HepG2 (cell line): ENCODE measurements around the gene DYSF.

ENCODE experiments used
- DNMT1 ChIP-seq: sonication (generic); formaldehyde crosslinking; IDR thresholded peaks from 2 replicates; pipeline ENCODE4 v1.5.1; 2020; ENCODE audit warnings: mild to moderate bottlenecking, missing genetic modification reagents
- EZH2 ChIP-seq: conservative IDR thresholded peaks from 2 replicates; pipeline ENCODE4 v1.6.1; 2012; ENCODE audit warnings: mild to moderate bottlenecking, low read depth, low read length, moderate library complexity
- HNRNPH1 ChIP-seq: fragments of 200-400 bp; formaldehyde crosslinking; optimal IDR thresholded peaks from 2 replicates; pipeline ENCODE3; 2017; ENCODE audit warnings: mild to moderate bottlenecking, low read depth, low read length
- MEF2D ChIP-seq: sonication (generic); formaldehyde crosslinking; IDR thresholded peaks from 2 replicates; pipeline ENCODE4 v1.5.1; 2020; ENCODE audit warnings: mild to moderate bottlenecking, missing genetic modification reagents
- MEIS1 ChIP-seq: sonication (generic); formaldehyde crosslinking; IDR thresholded peaks from 2 replicates; pipeline ENCODE4 v1.9.0; 2021; ENCODE audit warnings: mild to moderate bottlenecking, missing genetic modification reagents, moderate library complexity, borderline replicate concordance
- SALL2 ChIP-seq: sonication (generic); formaldehyde crosslinking; IDR thresholded peaks from 2 replicates; pipeline ENCODE4 v1.8.1; 2023; ENCODE audit warnings: mild to moderate bottlenecking, missing genetic modification reagents, inconsistent platforms
- SUZ12 ChIP-seq: fragments of 150-350 bp; IDR thresholded peaks from 2 replicates; pipeline ENCODE4 v1.6.1; 2014; ENCODE audit warnings: low read depth, low read length
- ZKSCAN1 ChIP-seq: fragments of 150-350 bp; IDR thresholded peaks from 2 replicates; pipeline ENCODE4 v1.6.1; 2014; ENCODE audit warnings: low read length
- ZNF878 ChIP-seq: sonication (generic); formaldehyde crosslinking; IDR thresholded peaks from 2 replicates; pipeline ENCODE4 v1.8.1; 2023; ENCODE audit warnings: mild to moderate bottlenecking, missing genetic modification reagents, moderate library complexity
- TF ChIP-seq, protein P1 (sequence below): sonication (generic); formaldehyde crosslinking; IDR thresholded peaks from 2 replicates; pipeline ENCODE4 v1.4.0; 2020; ENCODE audit warnings: missing genetic modification reagents
- TF ChIP-seq, protein P2 (sequence below): sonication (generic); formaldehyde crosslinking; IDR thresholded peaks from 2 replicates; pipeline ENCODE4 v1.5.0; 2020; ENCODE audit warnings: mild to moderate bottlenecking, missing genetic modification reagents, moderate library complexity
- TF ChIP-seq, protein P3 (sequence below), 2 experiments: fragments of 450-650 bp in 1 of 2; sonication (generic) in 1 of 2; formaldehyde crosslinking in 1 of 2; IDR thresholded peaks; 2 replicates each; pipeline versions ENCODE4 v1.6.1 to v1.8.0; 2016 to 2022; ENCODE audit warnings: antibody characterized with exemption in 1 of 2, mild to moderate bottlenecking in 1 of 2, missing genetic modification reagents in 1 of 2
- TF ChIP-seq, protein P4 (sequence below): sonication (generic); formaldehyde crosslinking; conservative IDR thresholded peaks from 2 replicates; pipeline ENCODE4 v1.4.0; 2020; ENCODE audit warnings: missing genetic modification reagents

DNA sequence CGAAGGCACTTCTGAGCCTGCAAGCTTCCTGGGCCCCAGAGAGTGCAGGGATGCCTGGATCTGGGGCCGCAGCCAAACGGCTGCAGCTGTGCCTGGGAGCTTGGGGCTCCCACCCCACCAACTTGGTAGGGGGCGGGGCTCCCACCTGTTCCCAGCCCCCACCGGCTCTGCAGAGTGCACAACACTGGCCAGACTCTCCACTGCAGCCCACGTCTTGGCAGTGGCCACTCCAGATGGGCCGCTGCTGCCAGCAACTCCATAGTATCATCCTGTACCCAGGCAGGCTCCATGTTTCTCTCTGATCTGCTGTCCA is 9.9 kb downstream of the DYSF start:
- TF ChIP-seq, protein P1, sequence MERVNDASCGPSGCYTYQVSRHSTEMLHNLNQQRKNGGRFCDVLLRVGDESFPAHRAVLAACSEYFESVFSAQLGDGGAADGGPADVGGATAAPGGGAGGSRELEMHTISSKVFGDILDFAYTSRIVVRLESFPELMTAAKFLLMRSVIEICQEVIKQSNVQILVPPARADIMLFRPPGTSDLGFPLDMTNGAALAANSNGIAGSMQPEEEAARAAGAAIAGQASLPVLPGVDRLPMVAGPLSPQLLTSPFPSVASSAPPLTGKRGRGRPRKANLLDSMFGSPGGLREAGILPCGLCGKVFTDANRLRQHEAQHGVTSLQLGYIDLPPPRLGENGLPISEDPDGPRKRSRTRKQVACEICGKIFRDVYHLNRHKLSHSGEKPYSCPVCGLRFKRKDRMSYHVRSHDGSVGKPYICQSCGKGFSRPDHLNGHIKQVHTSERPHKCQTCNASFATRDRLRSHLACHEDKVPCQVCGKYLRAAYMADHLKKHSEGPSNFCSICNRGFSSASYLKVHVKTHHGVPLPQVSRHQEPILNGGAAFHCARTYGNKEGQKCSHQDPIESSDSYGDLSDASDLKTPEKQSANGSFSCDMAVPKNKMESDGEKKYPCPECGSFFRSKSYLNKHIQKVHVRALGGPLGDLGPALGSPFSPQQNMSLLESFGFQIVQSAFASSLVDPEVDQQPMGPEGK (CRISPR knock-in tag): no peak
- TF ChIP-seq DNMT1 (CRISPR knock-in tag) (no peak), SALL2 (no peak), MEF2D (CRISPR knock-in tag) (no peak), MEIS1 (CRISPR knock-in tag) (no peak), SUZ12 (no peak), ZKSCAN1 (no peak), ZNF878 (CRISPR knock-in tag) (no peak), EZH2 (no peak), HNRNPH1 (no peak)
- TF ChIP-seq, protein P2, sequence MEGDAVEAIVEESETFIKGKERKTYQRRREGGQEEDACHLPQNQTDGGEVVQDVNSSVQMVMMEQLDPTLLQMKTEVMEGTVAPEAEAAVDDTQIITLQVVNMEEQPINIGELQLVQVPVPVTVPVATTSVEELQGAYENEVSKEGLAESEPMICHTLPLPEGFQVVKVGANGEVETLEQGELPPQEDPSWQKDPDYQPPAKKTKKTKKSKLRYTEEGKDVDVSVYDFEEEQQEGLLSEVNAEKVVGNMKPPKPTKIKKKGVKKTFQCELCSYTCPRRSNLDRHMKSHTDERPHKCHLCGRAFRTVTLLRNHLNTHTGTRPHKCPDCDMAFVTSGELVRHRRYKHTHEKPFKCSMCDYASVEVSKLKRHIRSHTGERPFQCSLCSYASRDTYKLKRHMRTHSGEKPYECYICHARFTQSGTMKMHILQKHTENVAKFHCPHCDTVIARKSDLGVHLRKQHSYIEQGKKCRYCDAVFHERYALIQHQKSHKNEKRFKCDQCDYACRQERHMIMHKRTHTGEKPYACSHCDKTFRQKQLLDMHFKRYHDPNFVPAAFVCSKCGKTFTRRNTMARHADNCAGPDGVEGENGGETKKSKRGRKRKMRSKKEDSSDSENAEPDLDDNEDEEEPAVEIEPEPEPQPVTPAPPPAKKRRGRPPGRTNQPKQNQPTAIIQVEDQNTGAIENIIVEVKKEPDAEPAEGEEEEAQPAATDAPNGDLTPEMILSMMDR (CRISPR knock-in tag): no peak
- TF ChIP-seq, protein P3, sequence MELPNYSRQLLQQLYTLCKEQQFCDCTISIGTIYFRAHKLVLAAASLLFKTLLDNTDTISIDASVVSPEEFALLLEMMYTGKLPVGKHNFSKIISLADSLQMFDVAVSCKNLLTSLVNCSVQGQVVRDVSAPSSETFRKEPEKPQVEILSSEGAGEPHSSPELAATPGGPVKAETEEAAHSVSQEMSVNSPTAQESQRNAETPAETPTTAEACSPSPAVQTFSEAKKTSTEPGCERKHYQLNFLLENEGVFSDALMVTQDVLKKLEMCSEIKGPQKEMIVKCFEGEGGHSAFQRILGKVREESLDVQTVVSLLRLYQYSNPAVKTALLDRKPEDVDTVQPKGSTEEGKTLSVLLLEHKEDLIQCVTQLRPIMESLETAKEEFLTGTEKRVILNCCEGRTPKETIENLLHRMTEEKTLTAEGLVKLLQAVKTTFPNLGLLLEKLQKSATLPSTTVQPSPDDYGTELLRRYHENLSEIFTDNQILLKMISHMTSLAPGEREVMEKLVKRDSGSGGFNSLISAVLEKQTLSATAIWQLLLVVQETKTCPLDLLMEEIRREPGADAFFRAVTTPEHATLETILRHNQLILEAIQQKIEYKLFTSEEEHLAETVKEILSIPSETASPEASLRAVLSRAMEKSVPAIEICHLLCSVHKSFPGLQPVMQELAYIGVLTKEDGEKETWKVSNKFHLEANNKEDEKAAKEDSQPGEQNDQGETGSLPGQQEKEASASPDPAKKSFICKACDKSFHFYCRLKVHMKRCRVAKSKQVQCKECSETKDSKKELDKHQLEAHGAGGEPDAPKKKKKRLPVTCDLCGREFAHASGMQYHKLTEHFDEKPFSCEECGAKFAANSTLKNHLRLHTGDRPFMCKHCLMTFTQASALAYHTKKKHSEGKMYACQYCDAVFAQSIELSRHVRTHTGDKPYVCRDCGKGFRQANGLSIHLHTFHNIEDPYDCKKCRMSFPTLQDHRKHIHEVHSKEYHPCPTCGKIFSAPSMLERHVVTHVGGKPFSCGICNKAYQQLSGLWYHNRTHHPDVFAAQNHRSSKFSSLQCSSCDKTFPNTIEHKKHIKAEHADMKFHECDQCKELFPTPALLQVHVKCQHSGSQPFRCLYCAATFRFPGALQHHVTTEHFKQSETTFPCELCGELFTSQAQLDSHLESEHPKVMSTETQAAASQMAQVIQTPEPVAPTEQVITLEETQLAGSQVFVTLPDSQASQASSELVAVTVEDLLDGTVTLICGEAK (IDR thresholded peaks at IDR 0.05): no peak
- TF ChIP-seq, protein P3 (CRISPR knock-in tag; IDR thresholded peaks at IDR 0.05): no peak
- TF ChIP-seq, protein P4, sequence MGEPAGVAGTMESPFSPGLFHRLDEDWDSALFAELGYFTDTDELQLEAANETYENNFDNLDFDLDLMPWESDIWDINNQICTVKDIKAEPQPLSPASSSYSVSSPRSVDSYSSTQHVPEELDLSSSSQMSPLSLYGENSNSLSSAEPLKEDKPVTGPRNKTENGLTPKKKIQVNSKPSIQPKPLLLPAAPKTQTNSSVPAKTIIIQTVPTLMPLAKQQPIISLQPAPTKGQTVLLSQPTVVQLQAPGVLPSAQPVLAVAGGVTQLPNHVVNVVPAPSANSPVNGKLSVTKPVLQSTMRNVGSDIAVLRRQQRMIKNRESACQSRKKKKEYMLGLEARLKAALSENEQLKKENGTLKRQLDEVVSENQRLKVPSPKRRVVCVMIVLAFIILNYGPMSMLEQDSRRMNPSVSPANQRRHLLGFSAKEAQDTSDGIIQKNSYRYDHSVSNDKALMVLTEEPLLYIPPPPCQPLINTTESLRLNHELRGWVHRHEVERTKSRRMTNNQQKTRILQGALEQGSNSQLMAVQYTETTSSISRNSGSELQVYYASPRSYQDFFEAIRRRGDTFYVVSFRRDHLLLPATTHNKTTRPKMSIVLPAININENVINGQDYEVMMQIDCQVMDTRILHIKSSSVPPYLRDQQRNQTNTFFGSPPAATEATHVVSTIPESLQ (CRISPR knock-in tag): no peak
